GM23338 (cell line): ENCODE measurements around the gene KMT2E. TPM values are rescaled to one million over a fixed set of nuclear protein-coding genes. Genes with fewer than 3 reads are reported as not detected.

Source experiments
- ATAC-seq: fragments of 200-7000 bp; cut with Tn5 transposase; 3 replicates; pipeline ENCODE4 v1.9.1; 2020
- DNase-seq: peaks from one replicate; pipeline ENCODE4 v3.0.0-alpha.2; 2015; ENCODE audit warnings: low spot score
- H2AFZ ChIP-seq: fragments of 200-600 bp; sonication (generic); 2 replicates; pipeline ENCODE4 v1.8.0; 2016; ENCODE audit warnings: antibody characterized with exemption, mild to moderate bottlenecking, moderate library complexity
- H3F3A ChIP-seq: fragments of 200-600 bp; sonication (generic); replicated peaks from 2 replicates; pipeline ENCODE4 v1.8.0; 2017; ENCODE audit warnings: antibody characterized with exemption, mixed run types, low read depth
- H3K27ac ChIP-seq: fragments of 200-600 bp; sonication (generic); 2 replicates; pipeline ENCODE4 v1.6.1; 2016; ENCODE audit warnings: low read depth
- H3K27me3 ChIP-seq: fragments of 200-600 bp; sonication (generic); 2 replicates; pipeline ENCODE4 v1.8.0; 2016; ENCODE audit warnings: mild to moderate bottlenecking, mixed run types, moderate library complexity; ENCODE audit not compliant: insufficient read depth
- H3K36me3 ChIP-seq: fragments of 200-600 bp; sonication (generic); 2 replicates; pipeline ENCODE4 v1.8.0; 2016; ENCODE audit warnings: mild to moderate bottlenecking; ENCODE audit not compliant: insufficient read depth
- H3K4me1 ChIP-seq: fragments of 200-600 bp; sonication (generic); 2 replicates; pipeline ENCODE4 v1.8.0; 2016; ENCODE audit warnings: mild to moderate bottlenecking, moderate library complexity; ENCODE audit not compliant: insufficient read depth
- H3K4me2 ChIP-seq: fragments of 200-600 bp; sonication (generic); 2 replicates; pipeline ENCODE4 v1.7.1; 2017; ENCODE audit warnings: mixed run types
- H3K4me3 ChIP-seq: fragments of 200-600 bp; sonication (generic); 2 replicates; pipeline ENCODE4 v1.6.1; 2016; ENCODE audit warnings: mixed run types
- H3K79me2 ChIP-seq: fragments of 200-600 bp; sonication (generic); replicated peaks from 2 replicates; pipeline ENCODE4 v1.8.0; 2017; ENCODE audit warnings: mild to moderate bottlenecking; ENCODE audit not compliant: insufficient read depth
- H3K9me2 ChIP-seq: fragments of 200-600 bp; sonication (generic); 2 replicates; pipeline ENCODE4 v1.8.0; 2017; ENCODE audit not compliant: insufficient read depth
- H4K20me1 ChIP-seq: fragments of 200-600 bp; sonication (generic); replicated peaks from 2 replicates; pipeline ENCODE4 v1.8.0; 2017; ENCODE audit warnings: mild to moderate bottlenecking; ENCODE audit not compliant: insufficient read depth
- H3K27ac Mint-ChIP-seq: 2 replicates; pipeline ENCODE4 v1.8.0; 2020; ENCODE audit warnings: inconsistent platforms, mild to moderate bottlenecking, moderate library complexity, mixed read lengths
- H3K27me3 Mint-ChIP-seq: 3 replicates; pipeline ENCODE4 v1.8.0; 2022; ENCODE audit warnings: low read depth, mild to moderate bottlenecking, moderate library complexity, mixed read lengths, inconsistent platforms; ENCODE audit not compliant: insufficient read depth, poor library complexity
- H3K36me3 Mint-ChIP-seq: 3 replicates; pipeline ENCODE4 v1.8.0; 2021; ENCODE audit warnings: low read depth, mild to moderate bottlenecking, inconsistent platforms, moderate library complexity, mixed read lengths
- H3K4me1 Mint-ChIP-seq: 3 replicates; pipeline ENCODE4 v1.8.0; 2020; ENCODE audit warnings: mild to moderate bottlenecking, inconsistent platforms, mixed read lengths
- H3K4me3 Mint-ChIP-seq: 3 replicates; pipeline ENCODE4 v1.8.0; 2021; ENCODE audit warnings: moderate library complexity, mild to moderate bottlenecking, inconsistent platforms, mixed read lengths
- H3K9me3 Mint-ChIP-seq: 3 replicates; pipeline ENCODE4 v1.8.0; 2020; ENCODE audit warnings: moderate library complexity, mild to moderate bottlenecking, inconsistent platforms, mixed read lengths
- CREB1 ChIP-seq: fragments of 250-450 bp; sonication (Bioruptor Pico); IDR thresholded peaks from 2 replicates; pipeline ENCODE4 v1.5.0; 2020; ENCODE audit warnings: low read depth, mild to moderate bottlenecking, moderate library complexity
- CTCF ChIP-seq, 2 experiments: fragments of 200-600 bp in 1 of 2; sonication (generic) in 1 of 2; conservative IDR thresholded peaks; 2 replicates each; pipeline versions ENCODE4 v1.5.1 to v1.6.1; 2016 to 2017; ENCODE audit warnings: antibody characterized with exemption in 2 of 2, low read depth in 2 of 2, mild to moderate bottlenecking in 2 of 2, moderate library complexity in 1 of 2
- ETS1 ChIP-seq: IDR thresholded peaks from 2 replicates; pipeline ENCODE4 v1.6.1; 2016; ENCODE audit warnings: antibody characterized with exemption
- EZH2phosphoT487 ChIP-seq: fragments of 200-600 bp; sonication (generic); IDR thresholded peaks from one replicate; pipeline ENCODE4 v1.8.1; 2018; ENCODE audit warnings: antibody characterized with exemption; ENCODE audit not compliant: unreplicated experiment
- JUNB ChIP-seq: IDR thresholded peaks from one replicate; pipeline ENCODE4 v1.6.1; 2016; ENCODE audit warnings: antibody characterized with exemption; ENCODE audit not compliant: unreplicated experiment
- POLR2AphosphoS5 ChIP-seq: IDR thresholded peaks from 2 replicates; pipeline ENCODE4 v1.6.1; 2016; ENCODE audit warnings: antibody characterized with exemption, low read depth
- REST ChIP-seq: IDR thresholded peaks from one replicate; pipeline ENCODE4 v1.6.1; 2018; ENCODE audit warnings: antibody characterized with exemption; ENCODE audit not compliant: unreplicated experiment
- ZNF114 ChIP-seq: fragments of 250-450 bp; sonication (Bioruptor Pico); IDR thresholded peaks from 2 replicates; pipeline ENCODE4 v1.5.0; 2020; ENCODE audit warnings: mild to moderate bottlenecking, moderate library complexity
- long read RNA-seq: library from polyadenylated mRNA; unstranded; transcript quantifications from one replicate; pipeline ENCODE4 v2.0.0, GENCODE V29; 2020; ENCODE audit not compliant: unreplicated experiment
- polyA plus RNA-seq: library from polyadenylated mRNA; unstranded; fragments of >200 nt; fragmentation: Nextera tagmentation; extraction: Ambion mirVana; gene quantifications from 2 replicates; pipeline ENCODE4 v1.2.1, GENCODE V29; 2016
- total RNA-seq: library from RNA; depleted of rRNA; stranded (reverse); fragments of >200 nt; shearing (Covaris generic); gene quantifications from 2 replicates; pipeline ENCODE4 v1.2.3, GENCODE V29; 2014; rRNA removed

KMT2E gene
- total RNA-seq (43.2 and 50.2 TPM in 2 replicates), polyA plus RNA-seq (55.7 and 70.9 TPM in 2 replicates)
- long read RNA-seq, partial matches to known transcripts: 21 of 50 reads
- long read RNA-seq, other reads (novel, unspliced or antisense): 26 of 50 reads

GRCh38 chr7:105013816-105014692 lies at the start of gene KMT2E:
Gene KMT2E (plus strand): TSS chr7:105014205. CDS start chr7:105040953, 26,748 bp downstream.
- peaks cover 46% of the 10 kb centered on the region for H3K4me1 ChIP-seq
- TF ChIP-seq POLR2AphosphoS5: no peak; the same call in 1 of the 2 replicates
- peak; percentile 10 for TF ChIP-seq REST
- TF ChIP-seq CREB1 (CRISPR knock-in tag): peak; percentile 34; the same call in 1 of the 2 replicates
- no peak for TF ChIP-seq EZH2phosphoT487
- TF ChIP-seq ZNF114 (CRISPR knock-in tag): no peak
- H3K9me2 ChIP-seq: no peaks in the 10 kb centered on the region
- peak within 1 kb of the TSS; percentile 82 for H3K4me2 ChIP-seq
- peak; percentile 58 for ATAC-seq
- peaks cover 22% of the 10 kb centered on the region for H4K20me1 ChIP-seq
- H3K36me3 Mint-ChIP-seq: peaks cover 33% of the 10 kb centered on the region
- no peaks in the 10 kb centered on the region for H3K36me3 ChIP-seq
- peaks cover 19% of the 10 kb centered on the region for H3K27me3 Mint-ChIP-seq
- peaks cover 49% of the 10 kb centered on the region for H3K79me2 ChIP-seq
- H3K27ac Mint-ChIP-seq: peak within 1 kb of the TSS; percentile 100
- H3K27me3 ChIP-seq: no peaks in the 10 kb centered on the region
- peak within 1 kb of the TSS; percentile 100 for H3K27ac ChIP-seq
- H3F3A ChIP-seq: no peaks in the 10 kb centered on the region
- H3K4me3 Mint-ChIP-seq: peak within 1 kb of the TSS; percentile 99
- H3K4me1 Mint-ChIP-seq: peaks cover 31% of the 10 kb centered on the region
- peaks cover 8% of the 10 kb centered on the region; the same call in 2 of the 3 replicates for H3K9me3 Mint-ChIP-seq
- peak within 1 kb of the TSS; percentile 72 for H3K4me3 ChIP-seq
- DNase-seq: peak; percentile 89
- no peak within 1 kb of the TSS for H2AFZ ChIP-seq

- DNase-seq (no peak), ATAC-seq (no peak)
- no peak overlapping the region for H2AFZ ChIP-seq
- H4K20me1 ChIP-seq: no peaks in the 10 kb centered on the region
- peaks cover 4% of the 10 kb centered on the region; the same call in 1 of the 3 replicates for H3K36me3 Mint-ChIP-seq
- no peak overlapping the region for H3K4me3 ChIP-seq
- H3F3A ChIP-seq: no peaks in the 10 kb centered on the region
- no peaks in the 10 kb centered on the region for H3K79me2 ChIP-seq
- peaks cover 9% of the 10 kb centered on the region; the same call in 2 of the 3 replicates for H3K9me3 Mint-ChIP-seq
- H3K9me2 ChIP-seq: no peaks in the 10 kb centered on the region
- no peak overlapping the region for H3K4me2 ChIP-seq
- H3K27ac Mint-ChIP-seq: no peak overlapping the region
- no peaks in the 10 kb centered on the region for H3K27me3 Mint-ChIP-seq
- H3K27ac ChIP-seq: no peak overlapping the region
- no peak overlapping the region for H3K4me3 Mint-ChIP-seq
- no peaks in the 10 kb centered on the region for H3K36me3 ChIP-seq
- H3K4me1 Mint-ChIP-seq: no peaks in the 10 kb centered on the region
- no peaks in the 10 kb centered on the region for H3K4me1 ChIP-seq
- no peaks in the 10 kb centered on the region for H3K27me3 ChIP-seq
- no peak for TF ChIP-seq JUNB
- no peak for TF ChIP-seq CTCF (conservative IDR thresholded peaks at IDR 0.05; ENCODE audit: low read depth in 2 of 2)
- no peak for TF ChIP-seq ETS1
These were observed 49.3 kb upstream of the KMT2E start for GRCh38 chr7:104964626-104965236.
